HL-60/S4 treated with retinoic acid at 250 ng/mL for 4 days and 3 days (cell line): Measurements from ENCODE around the gene ABCA13.

Experiments
- in situ Hi-C: fragments of 300-500 bp; cut with MboI; formaldehyde crosslinking; loops from 2 replicates; pipeline ENCODE4 v1.7.0; 2022; ENCODE audit warnings: low sequenced_read_pairs

The ABCA13 gene

DNA sequence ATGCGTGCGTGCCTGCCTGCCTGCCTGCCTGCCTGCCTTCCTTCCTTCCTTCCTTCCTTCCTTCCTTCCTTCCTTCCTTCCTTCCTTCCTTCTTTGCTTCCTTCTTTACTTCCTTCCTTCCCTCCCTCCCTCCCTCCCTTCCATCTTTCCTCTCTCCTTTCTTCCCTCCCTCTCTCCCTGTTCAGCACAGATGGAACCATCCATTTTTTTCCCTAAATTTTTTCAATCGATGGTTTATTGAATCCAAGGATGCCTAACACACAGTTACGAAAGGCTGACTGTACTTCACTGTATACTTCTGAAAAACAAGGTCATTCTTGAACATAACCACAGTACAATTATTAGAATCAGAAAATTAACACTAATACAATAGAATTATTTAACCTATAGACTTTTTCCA is 53.8 kb downstream of the ABCA13 start:
- in situ Hi-C loops: no loop called here

DNA sequence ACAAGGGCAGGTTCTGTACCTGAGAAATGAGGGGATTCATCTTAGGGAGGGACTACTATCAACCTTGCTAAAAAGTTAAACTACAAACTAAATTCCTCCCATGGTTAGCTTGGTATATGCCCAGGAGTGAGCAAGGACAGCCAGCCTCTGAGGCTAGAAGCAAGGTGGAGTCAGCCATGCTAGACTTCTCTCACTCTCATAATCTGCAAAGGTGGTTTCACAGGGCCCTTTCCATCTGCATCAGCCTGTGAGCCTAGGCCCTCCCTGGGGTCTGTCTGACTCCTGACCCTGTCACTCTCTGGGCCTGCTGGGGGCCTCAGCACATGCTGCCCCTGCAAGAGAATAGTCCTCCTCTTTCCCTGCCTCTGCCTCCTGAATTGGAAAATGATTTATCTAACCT is 66.1 kb downstream of the ABCA13 start:
- in situ Hi-C loops: no loop called here

DNA sequence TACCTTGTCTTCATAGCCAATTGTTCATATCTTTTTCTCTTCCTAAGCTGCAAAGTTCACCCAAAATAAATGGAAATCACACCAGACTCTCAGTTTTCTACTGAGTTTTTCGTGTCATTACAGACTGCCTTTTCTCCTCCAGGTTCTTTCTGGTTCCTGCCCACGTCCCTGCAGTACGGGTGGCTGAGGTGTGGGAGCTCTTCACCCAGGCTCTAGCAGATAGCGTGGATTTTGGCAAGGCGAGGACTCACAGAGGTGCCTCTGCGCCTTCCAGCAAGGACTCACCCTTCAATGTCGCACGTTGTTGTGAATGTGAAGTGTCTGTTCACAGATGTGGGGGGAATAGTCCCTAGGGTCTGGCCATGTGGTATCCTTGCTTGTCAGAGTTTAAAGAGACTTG is 71.6 kb downstream of the ABCA13 start:
- in situ Hi-C loops: no loop called here

DNA sequence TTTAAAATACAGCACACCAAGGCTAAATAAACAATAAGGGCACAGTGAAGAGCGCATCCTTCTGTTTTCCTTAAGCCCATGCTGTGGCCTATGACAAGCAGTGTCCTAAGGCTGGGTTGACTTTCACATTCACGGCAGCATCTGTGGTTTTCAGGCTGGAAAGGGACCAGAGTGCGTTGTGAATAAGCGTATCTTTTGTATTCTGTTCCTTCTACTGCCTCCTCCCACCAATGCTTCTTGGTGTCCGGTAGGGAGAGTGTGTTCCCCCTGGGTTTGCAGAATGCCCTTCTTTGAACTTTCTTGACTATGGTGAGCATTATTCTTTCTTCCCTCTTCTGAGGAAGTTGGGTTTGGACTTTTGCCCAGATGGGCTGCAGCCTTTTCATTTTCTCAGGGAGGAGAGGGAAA is 73.6 kb downstream of the ABCA13 start:
- in situ Hi-C loops: no loop called here

DNA sequence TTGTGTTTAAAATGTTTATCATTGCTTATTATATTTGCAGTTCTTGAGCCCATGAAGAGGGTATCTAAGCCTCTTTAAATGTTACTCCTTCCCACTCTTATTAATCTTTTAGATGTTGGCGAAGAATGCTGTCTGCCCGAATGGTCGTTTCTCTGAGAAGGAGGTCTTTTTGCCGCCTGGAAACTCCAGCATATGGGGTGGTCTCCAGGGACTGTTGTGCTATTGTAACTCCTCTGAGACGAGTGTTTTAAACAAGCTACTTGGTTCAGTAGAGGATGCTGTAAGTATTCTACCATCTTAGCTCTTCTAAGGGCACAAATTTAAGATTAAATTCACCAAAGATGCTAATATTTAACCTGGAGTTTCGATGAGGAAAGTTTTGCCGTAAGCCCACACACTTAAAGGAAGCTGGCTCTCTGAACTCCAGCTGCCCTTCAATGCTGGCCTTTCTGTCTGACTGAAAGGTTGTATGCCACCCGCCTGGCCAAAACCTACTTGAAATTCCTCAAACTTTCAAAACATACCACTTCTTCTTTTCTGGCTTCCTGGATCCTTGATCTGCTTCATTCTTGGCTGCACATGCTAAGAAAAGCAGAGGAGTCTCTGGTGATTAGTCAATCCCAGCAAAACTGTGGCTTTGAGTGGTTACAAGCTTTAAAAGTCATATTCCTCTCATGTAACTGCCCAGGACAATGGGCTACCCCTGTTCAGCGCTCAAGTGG is 74.7 kb downstream of the ABCA13 start:
- in situ Hi-C loops: no loop called here

DNA sequence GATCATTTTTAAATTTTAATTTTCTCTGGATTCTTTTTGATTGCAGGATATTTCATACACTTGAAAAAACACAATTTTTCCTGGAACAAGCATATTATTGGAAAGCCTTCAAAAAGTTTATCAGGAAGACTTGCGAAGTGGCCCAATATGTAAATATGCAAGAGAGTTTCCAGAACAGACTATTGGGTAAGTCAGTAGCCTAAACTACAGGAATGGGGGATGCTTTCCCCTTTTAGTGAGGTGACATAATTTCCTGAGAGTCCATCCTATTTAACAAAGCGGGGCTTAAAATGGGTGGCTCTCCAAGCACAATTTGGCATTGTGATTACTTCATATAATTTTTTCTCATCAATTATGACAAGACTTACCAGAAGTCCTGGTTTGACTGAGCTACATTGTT is 77.9 kb downstream of the ABCA13 start:
- in situ Hi-C loops: no loop called here

DNA sequence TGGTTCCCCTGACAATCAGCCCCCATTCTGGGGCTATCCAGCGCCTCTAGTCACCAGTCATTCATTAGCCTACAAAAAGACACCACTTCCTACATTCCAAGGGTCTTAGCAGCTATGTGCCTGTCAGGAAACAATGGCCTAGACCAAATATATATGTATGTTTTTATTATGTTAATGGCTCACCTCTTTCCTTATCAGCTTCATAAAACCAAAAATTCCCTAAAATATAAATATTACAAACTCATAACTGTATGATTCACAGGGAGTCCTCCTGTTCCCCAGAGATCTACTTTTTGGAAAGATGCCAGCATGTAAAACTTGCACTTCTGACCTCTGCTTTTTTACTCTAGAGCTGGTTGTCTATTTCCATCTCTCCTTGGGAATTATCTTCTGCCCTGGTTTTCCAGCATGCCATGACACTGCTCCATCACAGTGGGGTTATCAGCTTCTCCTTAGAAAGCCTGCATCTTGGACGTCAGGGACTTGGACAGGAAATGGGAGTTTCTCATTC is 79.2 kb downstream of the ABCA13 start:
- in situ Hi-C loops: no loop called here

DNA sequence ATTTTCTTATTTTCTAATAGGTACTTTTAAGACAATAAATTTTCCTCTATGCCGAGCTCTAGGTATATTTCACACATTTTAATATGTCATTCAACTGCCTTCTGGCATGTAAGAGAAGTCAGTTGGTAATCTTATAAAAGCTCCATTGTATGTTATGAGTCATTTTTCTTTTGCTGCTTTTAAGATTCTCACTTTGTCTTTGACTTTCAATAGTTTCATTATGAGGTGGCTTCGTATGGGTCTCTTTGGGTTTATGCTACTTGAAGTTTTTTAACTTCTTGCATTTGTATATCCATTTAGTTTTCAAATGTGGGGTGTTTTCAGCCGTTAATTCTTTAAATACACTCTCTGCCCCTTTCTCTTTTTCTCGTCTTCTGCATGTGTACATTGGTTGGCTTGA is 80.5 kb downstream of the ABCA13 start:
- in situ Hi-C loops: no loop called here

DNA sequence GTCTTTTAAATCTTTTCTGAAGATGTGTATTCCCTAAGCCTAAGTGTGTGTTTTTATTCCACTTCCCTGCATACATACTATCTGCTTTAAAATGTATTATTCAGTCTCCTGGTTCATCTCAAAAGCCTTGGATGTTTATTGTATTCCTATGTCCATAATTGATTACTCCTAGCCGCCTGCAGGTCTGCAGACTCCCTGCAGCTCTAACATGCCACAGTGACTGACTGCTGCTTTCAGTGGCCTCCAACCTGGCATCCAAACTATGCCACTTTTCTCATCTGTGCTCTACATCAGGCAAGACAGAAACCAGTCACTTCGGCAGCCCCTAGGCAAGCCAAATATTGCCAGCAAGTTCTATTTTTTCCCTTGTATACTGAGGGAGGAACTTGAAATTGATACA is 81.7 kb downstream of the ABCA13 start:
- in situ Hi-C loops: no loop called here

DNA sequence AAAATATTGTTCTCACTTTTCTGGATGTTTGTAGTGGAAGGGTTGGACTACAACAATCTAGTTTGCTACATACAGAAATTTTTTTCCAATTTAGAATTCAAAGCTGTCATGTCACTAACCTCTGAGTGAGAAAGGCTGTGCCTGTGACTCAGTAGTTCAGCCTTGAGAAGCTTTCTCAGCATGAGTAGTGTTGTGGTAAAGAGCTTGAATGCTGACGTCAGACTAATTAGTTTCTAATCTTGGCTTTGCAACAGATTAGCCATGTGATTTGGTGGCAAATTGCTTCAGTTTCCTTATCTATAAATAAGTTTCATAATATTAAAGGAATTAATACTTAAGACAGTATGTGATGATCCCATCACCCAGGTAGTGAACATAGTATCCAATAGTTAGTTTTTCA is 83.8 kb downstream of the ABCA13 start:
- in situ Hi-C loops: no loop called here

DNA sequence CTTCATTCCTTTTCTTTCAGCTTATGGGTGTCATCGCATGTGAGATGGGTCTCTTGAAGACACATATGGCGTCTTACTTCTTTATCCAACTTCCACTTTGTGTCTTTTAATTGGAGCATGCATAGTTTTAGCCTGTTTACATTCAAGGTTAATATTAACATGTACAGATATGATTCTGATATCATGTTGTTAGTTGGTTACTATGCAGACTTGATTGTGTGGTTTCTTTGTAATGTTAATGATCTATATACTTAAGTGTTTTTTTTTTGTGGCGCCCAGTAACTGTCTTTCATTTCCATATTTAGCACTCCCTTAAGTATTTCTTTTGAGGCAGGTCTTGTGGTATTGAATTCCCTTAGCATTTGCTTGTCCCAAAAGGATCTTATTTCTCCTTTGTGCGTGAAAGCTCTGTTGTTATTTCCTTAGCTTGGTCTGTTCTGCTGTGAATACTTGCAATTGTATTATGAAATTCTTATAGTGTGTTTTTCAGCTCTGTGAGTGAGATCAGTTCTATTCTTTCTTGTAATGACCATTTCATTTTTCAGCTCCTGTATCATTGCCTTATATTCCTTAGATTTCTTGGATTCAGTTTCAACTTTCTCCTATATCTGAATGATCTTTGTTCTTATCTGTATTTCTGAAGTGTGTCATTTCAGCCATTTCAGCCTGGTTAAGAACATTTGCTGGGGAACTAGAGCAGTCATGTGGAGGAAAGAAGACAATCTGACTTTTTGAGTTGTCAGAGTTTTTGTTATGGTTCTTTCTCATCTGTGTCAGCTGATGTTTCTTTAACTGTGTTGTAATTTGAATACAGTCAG is 88.4 kb downstream of the ABCA13 start:
- in situ Hi-C loops: no loop called here

DNA sequence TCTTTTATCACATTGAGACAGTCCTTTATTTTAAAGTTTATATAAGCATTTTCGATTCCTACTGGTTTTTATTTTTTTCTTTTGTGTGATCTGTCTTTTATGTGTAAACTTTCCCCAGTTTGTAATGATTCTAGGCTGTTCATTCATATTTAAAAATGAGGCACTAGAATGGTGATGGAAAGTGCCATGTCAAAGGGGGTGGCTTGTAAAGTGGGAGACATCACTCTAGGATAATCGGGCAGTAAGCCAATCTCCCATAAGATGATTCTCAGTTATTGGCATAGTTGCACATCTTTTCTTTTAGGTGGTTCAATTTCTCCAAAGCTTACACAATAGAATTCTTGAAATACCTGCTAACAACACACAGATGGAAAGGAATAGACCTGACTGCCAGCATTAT is 90.4 kb downstream of the ABCA13 start:
- in situ Hi-C loops: no loop called here

DNA sequence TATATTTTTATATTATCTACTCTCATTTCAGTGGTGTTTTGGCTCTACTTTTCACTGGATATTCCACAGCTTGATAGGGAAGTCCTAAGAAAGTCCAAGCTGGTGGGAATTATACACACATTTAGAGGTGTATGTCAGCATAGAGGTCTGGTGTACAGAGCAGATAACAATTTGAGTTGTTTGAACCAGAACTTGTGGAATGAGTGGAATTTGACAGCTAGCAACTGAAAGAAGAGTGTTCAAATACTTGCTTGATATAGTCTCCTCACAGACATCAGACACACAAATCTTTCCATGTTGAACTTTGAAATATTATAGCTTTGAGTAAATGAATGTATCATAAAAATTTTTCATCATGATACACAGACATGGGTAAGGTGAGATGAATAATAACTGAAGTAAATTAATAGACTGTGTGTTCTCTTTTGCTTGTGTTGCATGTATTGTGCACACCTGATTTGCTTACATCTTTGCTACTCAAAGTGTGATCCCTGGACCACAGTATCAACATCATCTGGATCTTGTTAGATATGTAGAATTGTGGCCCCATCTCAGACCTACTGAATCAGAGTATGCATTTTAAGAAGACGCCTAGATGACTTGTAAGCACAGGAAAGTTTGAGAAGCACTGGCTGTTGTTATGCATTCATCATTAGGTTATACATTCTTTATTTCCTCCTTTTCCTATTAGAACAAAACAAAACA is 91.5 kb downstream of the ABCA13 start:
- in situ Hi-C loops: no loop called here

DNA sequence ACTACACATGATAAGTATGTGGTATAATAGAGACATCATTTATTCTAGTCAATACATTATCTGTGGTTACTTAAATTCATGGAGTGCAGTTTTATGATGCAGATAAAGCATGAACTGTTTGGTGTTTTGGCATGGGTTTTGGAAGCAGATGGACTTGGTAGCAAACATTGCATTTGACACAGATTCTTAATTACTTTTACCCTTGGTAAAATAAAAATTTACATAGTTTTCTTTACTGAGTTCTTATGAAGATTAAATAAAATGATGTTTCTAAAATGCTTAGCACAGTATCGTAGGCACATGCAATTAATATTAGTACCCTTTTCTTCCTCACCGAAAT is 92.0 kb downstream of the ABCA13 start:
- in situ Hi-C loops: no loop called here

DNA sequence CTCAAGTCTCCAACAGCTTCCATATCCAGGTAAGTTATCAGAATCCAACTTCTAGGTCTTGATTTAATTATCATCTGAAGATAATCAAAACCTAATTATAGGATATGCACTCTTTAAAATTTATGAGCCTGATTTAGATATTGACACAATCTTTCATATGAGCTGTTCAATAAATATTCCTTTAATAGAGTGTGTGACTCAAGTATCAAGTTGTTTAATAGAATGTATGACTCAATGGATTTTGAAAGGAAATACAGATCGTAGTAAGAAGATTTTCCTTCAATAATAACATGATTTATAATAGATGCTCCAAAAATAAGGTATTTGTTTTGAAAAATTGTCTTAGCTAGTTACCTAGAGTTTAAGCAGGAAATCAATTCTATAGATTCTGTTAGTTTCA is 97.8 kb downstream of the ABCA13 start:
- in situ Hi-C loops: no loop called here

DNA sequence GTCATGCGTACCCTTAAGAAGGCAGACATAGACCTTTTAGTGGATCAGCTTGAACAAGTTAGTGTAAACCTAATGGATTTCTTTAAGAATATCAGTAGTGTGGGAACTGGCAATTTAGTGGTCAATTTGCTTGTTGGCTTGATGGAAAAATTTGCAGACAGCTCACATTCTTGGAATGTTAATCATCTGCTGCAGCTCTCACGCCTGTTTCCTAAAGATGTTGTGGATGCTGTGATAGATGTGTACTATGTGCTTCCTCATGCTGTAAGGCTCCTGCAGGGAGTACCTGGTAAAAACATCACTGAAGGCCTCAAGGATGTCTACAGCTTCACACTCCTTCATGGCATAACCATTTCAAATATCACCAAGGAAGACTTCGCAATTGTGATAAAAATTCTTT is 103.4 kb downstream of the ABCA13 start:
- in situ Hi-C loops: no loop called here

DNA sequence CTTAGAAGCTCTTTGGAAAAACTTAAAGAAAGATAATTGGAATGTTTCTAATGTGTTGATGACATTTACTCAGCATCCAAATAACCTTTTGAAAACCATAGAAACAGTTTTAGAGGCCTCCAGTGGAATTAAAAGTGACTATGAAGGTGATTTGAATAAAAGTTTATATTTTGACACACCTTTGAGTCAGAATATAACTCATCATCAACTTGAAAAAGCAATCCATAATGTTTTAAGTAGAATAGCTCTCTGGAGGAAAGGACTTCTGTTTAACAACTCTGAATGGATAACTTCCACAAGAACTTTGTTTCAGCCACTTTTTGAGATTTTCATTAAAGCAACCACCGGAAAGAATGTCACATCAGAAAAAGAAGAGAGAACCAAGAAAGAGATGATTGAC is 108.2 kb downstream of the ABCA13 start:
- in situ Hi-C loops: no loop called here

DNA sequence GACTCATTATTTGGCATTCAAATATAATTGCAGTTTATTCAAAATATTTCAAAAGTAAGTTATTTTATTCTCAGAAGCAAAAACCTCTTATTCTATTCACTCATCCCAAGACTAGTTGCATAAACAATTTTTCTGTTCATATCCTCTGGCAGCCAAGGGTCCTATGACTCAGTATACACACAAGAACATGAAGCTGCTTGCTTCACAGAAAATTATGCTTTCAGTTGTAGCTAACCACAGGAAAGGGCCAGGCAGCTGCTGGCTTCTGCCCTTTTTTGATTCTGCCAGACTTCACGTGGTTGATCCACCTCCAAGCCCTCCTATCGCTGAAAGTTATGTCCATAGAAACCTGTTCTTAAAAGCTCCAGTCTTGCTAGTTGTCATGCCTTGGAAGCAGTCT is 108.8 kb downstream of the ABCA13 start:
- in situ Hi-C loops: no loop called here

DNA sequence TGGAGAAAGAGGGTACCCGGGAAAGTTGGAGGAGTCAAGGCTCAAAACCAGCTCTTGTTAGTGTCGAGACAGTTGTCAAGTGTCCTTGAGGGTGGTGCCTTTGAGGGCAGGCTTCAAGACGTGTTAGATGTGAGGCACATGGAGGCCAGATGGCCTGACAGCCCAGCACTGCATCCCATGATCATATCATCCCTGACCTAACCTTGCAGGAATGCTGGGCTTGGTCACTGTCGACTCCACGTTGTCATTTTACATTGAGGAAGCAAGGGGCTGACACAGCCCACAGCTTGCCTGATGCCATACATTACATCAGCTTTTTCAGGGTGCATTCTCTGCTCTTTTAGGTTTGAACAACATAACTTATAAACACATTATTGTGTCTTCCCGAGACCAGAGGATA is 114.1 kb downstream of the ABCA13 start:
- in situ Hi-C loops: no loop called here

DNA sequence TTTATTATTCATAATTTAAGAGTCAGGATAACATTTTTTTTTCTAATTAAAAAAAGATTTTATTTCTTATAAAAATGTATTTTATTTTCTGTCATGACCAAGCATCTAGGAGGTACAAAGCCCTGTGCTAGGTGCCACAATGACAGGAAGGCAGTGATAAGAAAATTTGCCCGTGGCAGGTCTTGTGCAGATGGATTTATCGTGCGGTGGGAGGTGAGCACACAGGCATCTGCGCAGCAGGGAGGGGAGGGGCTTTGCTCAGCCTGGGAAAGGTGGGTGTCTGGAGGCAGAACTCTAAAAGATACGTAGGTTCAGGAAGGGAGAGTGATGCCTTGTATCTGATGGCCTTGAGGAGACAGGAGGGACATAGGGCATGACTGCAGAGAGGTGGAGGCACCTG is 115.6 kb downstream of the ABCA13 start:
- in situ Hi-C loops: no loop called here

DNA sequence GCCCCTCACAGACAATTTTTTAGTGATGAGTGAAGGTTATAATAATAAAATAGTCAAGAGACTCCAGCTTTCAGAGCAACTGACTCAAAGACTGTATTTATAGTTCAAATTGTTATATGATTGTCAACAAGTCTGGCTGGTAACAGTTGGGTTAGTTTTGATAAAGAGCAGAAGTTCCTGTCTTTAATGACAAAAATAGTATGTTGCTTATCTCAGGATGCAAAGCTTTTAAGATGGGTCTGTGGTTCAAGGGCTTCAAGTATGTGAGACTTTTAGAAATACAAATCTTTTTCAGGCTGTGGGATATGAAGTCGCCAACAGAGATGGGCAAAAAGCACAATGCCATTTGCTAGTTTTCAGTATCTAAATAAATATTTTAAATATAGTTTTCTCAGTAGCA is 118.4 kb downstream of the ABCA13 start:
- in situ Hi-C loops: no loop called here

DNA sequence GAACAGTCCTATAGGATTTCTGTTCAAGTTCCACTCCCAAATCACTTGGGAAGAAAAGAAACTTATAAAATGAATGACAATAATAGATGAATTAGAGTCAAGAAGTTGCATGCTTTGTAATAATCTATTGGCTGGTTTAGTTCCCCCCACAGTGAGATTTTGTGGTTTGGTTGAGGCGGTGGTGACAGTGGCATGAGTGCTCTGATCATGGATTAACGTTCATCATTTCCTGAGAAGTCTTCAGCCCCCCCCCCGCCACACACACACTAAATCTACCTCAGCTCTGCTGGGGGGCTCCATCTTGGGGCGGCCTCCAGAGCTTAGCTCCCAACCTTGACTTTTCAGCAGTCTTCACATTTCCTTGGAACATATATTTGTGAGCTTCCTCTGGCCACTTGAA is 121.7 kb downstream of the ABCA13 start:
- in situ Hi-C loops: no loop called here
